Measurements from ENCODE around the gene SLC45A2. TPM values are rescaled to one million over a fixed set of nuclear protein-coding genes. Genes with fewer than 3 reads are reported as not detected.

The SLC45A2 gene
- total RNA-seq, 3 donors from 2014 or later (not counting 1 experiment from before 2014, with no cell fraction given), result not detected

GRCh38 chr5:33934176-33934575 is 50.3 kb downstream of the SLC45A2 start:
- Mint-ChIP-seq H3K9me3 (no peaks in the 10 kb centered on the region), H3K27me3 (ENCODE audit: low read depth in 2 of 2) (peaks cover 25 to 50% of the 10 kb centered on the region in 2 donors)

DNA sequence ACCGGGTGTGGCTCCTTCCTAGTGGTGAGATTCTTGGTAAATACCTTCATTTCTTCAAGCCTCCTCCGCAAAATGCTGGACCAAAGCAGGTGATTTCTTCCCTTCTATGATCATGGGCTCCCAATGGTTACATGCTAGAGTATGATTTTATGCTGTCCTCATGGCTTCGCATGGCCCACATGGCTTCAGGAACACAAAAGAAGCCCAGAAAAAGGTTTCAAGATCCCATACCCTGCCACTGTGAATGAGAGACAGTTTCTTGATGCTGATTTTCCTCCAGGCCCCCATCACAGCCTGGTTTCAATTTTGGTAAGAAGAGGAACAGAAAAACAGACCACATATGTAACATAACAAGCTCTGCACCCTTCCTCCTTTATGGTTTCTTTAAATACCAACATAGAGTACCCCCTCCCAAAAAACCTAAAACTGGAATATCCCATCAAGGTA is 50.7 kb downstream of the SLC45A2 start:
- H3K9me3 Mint-ChIP-seq, result no peaks in the 10 kb centered on the region
- peaks cover 25 to 46% of the 10 kb centered on the region in 2 donors for H3K27me3 Mint-ChIP-seq (ENCODE audit: low read depth in 2 of 2)
- TF ChIP-seq, protein P1, sequence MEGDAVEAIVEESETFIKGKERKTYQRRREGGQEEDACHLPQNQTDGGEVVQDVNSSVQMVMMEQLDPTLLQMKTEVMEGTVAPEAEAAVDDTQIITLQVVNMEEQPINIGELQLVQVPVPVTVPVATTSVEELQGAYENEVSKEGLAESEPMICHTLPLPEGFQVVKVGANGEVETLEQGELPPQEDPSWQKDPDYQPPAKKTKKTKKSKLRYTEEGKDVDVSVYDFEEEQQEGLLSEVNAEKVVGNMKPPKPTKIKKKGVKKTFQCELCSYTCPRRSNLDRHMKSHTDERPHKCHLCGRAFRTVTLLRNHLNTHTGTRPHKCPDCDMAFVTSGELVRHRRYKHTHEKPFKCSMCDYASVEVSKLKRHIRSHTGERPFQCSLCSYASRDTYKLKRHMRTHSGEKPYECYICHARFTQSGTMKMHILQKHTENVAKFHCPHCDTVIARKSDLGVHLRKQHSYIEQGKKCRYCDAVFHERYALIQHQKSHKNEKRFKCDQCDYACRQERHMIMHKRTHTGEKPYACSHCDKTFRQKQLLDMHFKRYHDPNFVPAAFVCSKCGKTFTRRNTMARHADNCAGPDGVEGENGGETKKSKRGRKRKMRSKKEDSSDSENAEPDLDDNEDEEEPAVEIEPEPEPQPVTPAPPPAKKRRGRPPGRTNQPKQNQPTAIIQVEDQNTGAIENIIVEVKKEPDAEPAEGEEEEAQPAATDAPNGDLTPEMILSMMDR (IDR thresholded peaks at IDR 0.05), result no peak
- Histone ChIP-seq H3K4me3 (ENCODE audit: low read length) (no peak overlapping the region), H3K27me3 (ENCODE audit: control insufficient read depth, insufficient read depth, low read length) (peaks cover 12% of the 10 kb centered on the region), H3K36me3 (ENCODE audit: control insufficient read depth, insufficient read depth, low read length) (no peaks in the 10 kb centered on the region), H3K4me1 (ENCODE audit: control insufficient read depth, insufficient read depth, low read length) (no peaks in the 10 kb centered on the region), H3K9me3 (ENCODE audit: control insufficient read depth, insufficient read depth, low read length) (no peaks in the 10 kb centered on the region), H3K27ac (ENCODE audit: low read length) (no peak overlapping the region)
- ATAC-seq (no peak), DNase-seq (no peak)
- no peak overlapping the region for H3K4me3 Mint-ChIP-seq
- H3K4me1 Mint-ChIP-seq, result no peaks in the 10 kb centered on the region
- intact Hi-C loops (cut with micrococcal nuclease), result no loop called here
- 84% methylated on average over 3 of the region's 3 CpGs for WGBS (ENCODE audit: insufficient coverage)
- H3K36me3 Mint-ChIP-seq, result no peaks in the 10 kb centered on the region
- H3K27ac Mint-ChIP-seq, result no peak overlapping the region

More at GRCh38 chr5:33934176-33934575, 50.3 kb downstream of the SLC45A2 start:
- H3K4me1 Mint-ChIP-seq, result no peaks in the 10 kb centered on the region
- DNase-seq (no peak), ATAC-seq (no peak)
- intact Hi-C loops (cut with micrococcal nuclease), result no loop called here
- Histone ChIP-seq H3K36me3 (ENCODE audit: control insufficient read depth, insufficient read depth, low read length) (no peaks in the 10 kb centered on the region), H3K27me3 (ENCODE audit: control insufficient read depth, insufficient read depth, low read length) (peaks cover 12% of the 10 kb centered on the region), H3K4me3 (ENCODE audit: low read length) (no peak overlapping the region), H3K4me1 (ENCODE audit: control insufficient read depth, insufficient read depth, low read length) (no peaks in the 10 kb centered on the region), H3K27ac (ENCODE audit: low read length) (no peak overlapping the region), H3K9me3 (ENCODE audit: control insufficient read depth, insufficient read depth, low read length) (no peaks in the 10 kb centered on the region)
- WGBS (ENCODE audit: insufficient coverage), result 67% methylated on average over 1 of the region's 1 CpG
- TF ChIP-seq, protein P1 (IDR thresholded peaks at IDR 0.05), result no peak
- H3K27ac Mint-ChIP-seq, result no peak overlapping the region
- no peaks in the 10 kb centered on the region for H3K36me3 Mint-ChIP-seq
- H3K4me3 Mint-ChIP-seq, result no peak overlapping the region

GRCh38 chr5:33931136-33931535 is 53.4 kb downstream of the SLC45A2 start:
- DNase-seq (no peak), ATAC-seq (no peak)
- H3K9me3 ChIP-seq (ENCODE audit: control insufficient read depth, insufficient read depth, low read length), result no peaks in the 10 kb centered on the region
- no peaks in the 10 kb centered on the region for H3K36me3 Mint-ChIP-seq
- WGBS (ENCODE audit: insufficient coverage), result 78% methylated on average over 5 of the region's 5 CpGs
- H3K4me1 Mint-ChIP-seq, result no peaks in the 10 kb centered on the region
- H3K9me3 Mint-ChIP-seq, result no peaks in the 10 kb centered on the region
- no peak overlapping the region for H3K27ac ChIP-seq (ENCODE audit: low read length)
- peaks cover under 1% of the 10 kb centered on the region for H3K27me3 ChIP-seq (ENCODE audit: control insufficient read depth, insufficient read depth, low read length)
- TF ChIP-seq, protein P1 (IDR thresholded peaks at IDR 0.05), result no peak
- H3K4me1 ChIP-seq (ENCODE audit: control insufficient read depth, insufficient read depth, low read length), result no peaks in the 10 kb centered on the region
- intact Hi-C loops (cut with micrococcal nuclease), result no loop called here
- H3K4me3 ChIP-seq (ENCODE audit: low read length), result no peak overlapping the region
- no peak overlapping the region for H3K4me3 Mint-ChIP-seq
- peaks cover 17 to 41% of the 10 kb centered on the region in 2 donors for H3K27me3 Mint-ChIP-seq (ENCODE audit: low read depth in 2 of 2)
- H3K27ac Mint-ChIP-seq, result no peak overlapping the region
- H3K36me3 ChIP-seq (ENCODE audit: control insufficient read depth, insufficient read depth, low read length), result no peaks in the 10 kb centered on the region

All from natural killer cell (primary cell).